Esophagus squamous epithelium (tissue), 4 donors: Measurements from ENCODE around the gene ZNF525.

ENCODE experiments used
- CTCF ChIP-seq, 6 experiments: fragments of 450-650 bp in 4 of 6; fragments of 200-600 bp in 2 of 6; sonication (generic) in 2 of 6; IDR thresholded peaks; one replicate each; pipeline ENCODE4 v1.5.1; 2016 to 2019; ENCODE audit warnings: antibody characterized with exemption in 6 of 6, mild to moderate bottlenecking in 4 of 6, moderate library complexity in 4 of 6
- POLR2A ChIP-seq, 4 donors: fragments of 450-650 bp; IDR thresholded peaks; one replicate each; pipeline ENCODE4 v1.6.1; 2017; ENCODE audit warnings: antibody characterized with exemption in 4 of 4, mild to moderate bottlenecking in 4 of 4, moderate library complexity in 3 of 4

GRCh38 chr19:53333463-53334449 lies 31.7 kb upstream of the ZNF525 start, which contains the start of gene ZNF845:
- TF ChIP-seq CTCF (IDR thresholded peaks at IDR 0.05) (no peak), POLR2A (IDR thresholded peaks at IDR 0.05) (peak in 1 of 4 donors; percentile 64)
